Hepatic stellate cell (primary cell): ENCODE measurements around the gene GAMT.

Source experiments
- DNase-seq: peaks from one replicate; pipeline ENCODE4 v3.0.0; 2011; ENCODE audit warnings: low spot score

GAMT gene

GRCh38 chr19:1364070-1364704, 37.2 kb downstream of the GAMT start:
- no peak for DNase-seq

GRCh38 chr19:1363599-1363998, 37.7 kb downstream of the GAMT start:
- DNase-seq, result no peak

- no peak for DNase-seq
These were observed 38.7 kb downstream of the GAMT start for GRCh38 chr19:1362387-1363257.

GRCh38 chr19:1361601-1362386, 39.5 kb downstream of the GAMT start:
- DNase-seq, result peak; percentile 73

GRCh38 chr19:1360818-1361461, 40.4 kb downstream of the GAMT start:
- DNase-seq, result peak; percentile 86

- no peak for DNase-seq
These were observed 41.1 kb downstream of the GAMT start for GRCh38 chr19:1360126-1360817.

GRCh38 chr19:1357531-1358109, 43.7 kb downstream of the GAMT start:
- DNase-seq, result no peak

GRCh38 chr19:1356508-1356865, 44.9 kb downstream of the GAMT start:
- DNase-seq, result no peak

- peak; percentile 41 for DNase-seq
These were observed 45.5 kb downstream of the GAMT start for GRCh38 chr19:1355568-1356507.

- DNase-seq, result peak; percentile 77
These were observed 46.3 kb downstream of the GAMT start for GRCh38 chr19:1354970-1355567.

GRCh38 chr19:1353144-1353543, 48.2 kb downstream of the GAMT start:
- DNase-seq, result no peak

- DNase-seq, result no peak
These were observed 49.9 kb downstream of the GAMT start for GRCh38 chr19:1351381-1351851.

GRCh38 chr19:1350867-1351266, 50.5 kb downstream of the GAMT start:
- DNase-seq, result no peak

- no peak for DNase-seq
These were observed 52.1 kb downstream of the GAMT start for GRCh38 chr19:1349211-1349610.
